Smooth muscle cell (in vitro differentiated cells): Measurements from ENCODE around the gene ALLC. TPM values are rescaled to one million over a fixed set of nuclear protein-coding genes. Genes with fewer than 3 reads are reported as not detected.
"Not testable (repeated sequence)": the region's sequence is repeated elsewhere in the genome, so short reads cannot be mapped to it uniquely, and the experiment has no call there.

Experiments used
- DNase-seq: peaks from one replicate; lab custom pipeline; 2025; ENCODE audit not compliant: unreplicated experiment; lab: John Stamatoyannopoulos, UW
- H2AFZ ChIP-seq: fragments of 200-600 bp; sonication (generic); 2 replicates; pipeline ENCODE4 v1.6.0; 2016; ENCODE audit warnings: antibody characterized with exemption, low read depth, mild to moderate bottlenecking
- H3F3A ChIP-seq: fragments of 200-600 bp; sonication (generic); 2 replicates; pipeline ENCODE4 v1.6.0; 2017; ENCODE audit warnings: antibody characterized with exemption, low read depth
- H3K27ac ChIP-seq: fragments of 200-600 bp; sonication (generic); 2 replicates; pipeline ENCODE4 v1.5.1; 2016; ENCODE audit warnings: low read depth, mild to moderate bottlenecking
- H3K27me3 ChIP-seq: fragments of 200-600 bp; sonication (generic); 2 replicates; pipeline ENCODE4 v1.6.1; 2016; ENCODE audit warnings: low read depth, mild to moderate bottlenecking
- H3K36me3 ChIP-seq: fragments of 200-600 bp; sonication (generic); 2 replicates; pipeline ENCODE4 v1.5.1; 2016; ENCODE audit warnings: low read depth
- H3K4me1 ChIP-seq: fragments of 200-600 bp; sonication (generic); 2 replicates; pipeline ENCODE4 v1.5.1; 2016; ENCODE audit warnings: low read depth
- H3K4me2 ChIP-seq: fragments of 200-600 bp; sonication (generic); 2 replicates; pipeline ENCODE4 v1.6.0; 2016; ENCODE audit warnings: mild to moderate bottlenecking
- H3K4me3 ChIP-seq: fragments of 200-600 bp; sonication (generic); 2 replicates; pipeline ENCODE4 v1.5.1; 2016; ENCODE audit warnings: mild to moderate bottlenecking
- H3K79me2 ChIP-seq: fragments of 200-600 bp; sonication (generic); 2 replicates; pipeline ENCODE4 v1.6.0; 2016; ENCODE audit warnings: low read depth, mild to moderate bottlenecking
- H3K9ac ChIP-seq: fragments of 200-600 bp; sonication (generic); 2 replicates; pipeline ENCODE4 v1.6.0; 2016; ENCODE audit warnings: low read depth
- H3K9me3 ChIP-seq: fragments of 200-600 bp; sonication (generic); replicated peaks from 2 replicates; pipeline ENCODE4 v1.5.1; 2016; ENCODE audit warnings: low read depth
- H4K20me1 ChIP-seq: fragments of 200-600 bp; sonication (generic); 2 replicates; pipeline ENCODE4 v1.6.0; 2016; ENCODE audit warnings: low read depth
- CTCF ChIP-seq: fragments of 200-600 bp; sonication (generic); IDR thresholded peaks from 2 replicates; pipeline ENCODE4 v1.5.1; 2017; ENCODE audit warnings: borderline replicate concordance, mild to moderate bottlenecking, antibody characterized with exemption; ENCODE audit not compliant: insufficient read depth, poor library complexity, severe bottlenecking
- WGBS: methylation state at CpG from one replicate; pipeline ENCODE4 v1.1.7; 2016; ENCODE audit warnings: low lambda C conversion rate; 5-methylcytosine and 5-hydroxymethylcytosine counted together
- polyA plus RNA-seq: library from polyadenylated mRNA; unstranded; fragments of >200 nt; fragmentation: Nextera tagmentation; extraction: Ambion mirVana; gene quantifications from 2 replicates; pipeline ENCODE4 v1.2.1, GENCODE V29; 2016
- total RNA-seq: library from RNA; depleted of rRNA; stranded (reverse); fragments of >200 nt; gene quantifications from 2 replicates; pipeline ENCODE4 v1.2.3, GENCODE V29; 2014

The ALLC gene
- total and polyA plus RNA-seq, 2 experiments from 2014 or later = not detected

GRCh38 chr2:3655871-3656761 lies 1.9 kb upstream of the ALLC start:
- WGBS = 90% methylated on average over 28 of the region's 28 CpGs
- Histone ChIP-seq H3K9ac (no peak overlapping the region), H3K4me3 (no peak overlapping the region), H3K9me3 (no peaks in the 10 kb centered on the region), H3K79me2 (no peaks in the 10 kb centered on the region), H3K27me3 (no peaks in the 10 kb centered on the region), H2AFZ (no peak overlapping the region), H3K4me1 (peaks cover 19% of the 10 kb centered on the region), H3K27ac (no peak overlapping the region), H3F3A (peaks cover 4% of the 10 kb centered on the region), H3K36me3 (no peaks in the 10 kb centered on the region), H3K4me2 (peak overlapping the region; percentile 33), H4K20me1 (no peaks in the 10 kb centered on the region)
- no peak for DNase-seq
- TF ChIP-seq CTCF = no peak

GRCh38 chr2:3656762-3657721 lies 958 bp upstream of the ALLC start:
- H3K27me3 ChIP-seq = no peaks in the 10 kb centered on the region
- H3F3A ChIP-seq = peaks cover 4% of the 10 kb centered on the region
- no peak for TF ChIP-seq CTCF
- no peaks in the 10 kb centered on the region for H3K36me3 ChIP-seq
- DNase-seq = no peak
- no peak overlapping the region for H3K4me3 ChIP-seq
- peak overlapping the region; percentile 17 for H3K27ac ChIP-seq
- peak overlapping the region; percentile 75 for H2AFZ ChIP-seq
- H3K9me3 ChIP-seq = no peaks in the 10 kb centered on the region
- H3K9ac ChIP-seq = no peak overlapping the region
- peaks cover 11% of the 10 kb centered on the region for H3K4me1 ChIP-seq
- 49% methylated on average over 35 of the region's 36 CpGs for WGBS
- H3K4me2 ChIP-seq = peak overlapping the region; percentile 33
- no peaks in the 10 kb centered on the region for H4K20me1 ChIP-seq
- no peaks in the 10 kb centered on the region for H3K79me2 ChIP-seq

GRCh38 chr2:3659447-3660432 lies 1.7 kb downstream of the ALLC start:
- H3K4me2 ChIP-seq = peak overlapping the region; percentile 7
- no peaks in the 10 kb centered on the region for H3K9me3 ChIP-seq
- peak overlapping the region; percentile 79 for H3K27ac ChIP-seq
- DNase-seq = no peak
- peak overlapping the region; percentile 81 for H2AFZ ChIP-seq
- H3K27me3 ChIP-seq = no peaks in the 10 kb centered on the region
- TF ChIP-seq CTCF = no peak
- H3K4me1 ChIP-seq = peaks cover 9% of the 10 kb centered on the region
- 67% methylated on average over 26 of the region's 26 CpGs for WGBS
- peaks cover 4% of the 10 kb centered on the region for H3F3A ChIP-seq
- H4K20me1 ChIP-seq = no peaks in the 10 kb centered on the region
- H3K9ac ChIP-seq = peak overlapping the region; percentile 35
- no peak overlapping the region for H3K4me3 ChIP-seq
- H3K79me2 ChIP-seq = no peaks in the 10 kb centered on the region
- no peaks in the 10 kb centered on the region for H3K36me3 ChIP-seq

GRCh38 chr2:3660640-3661039 lies 2.6 kb downstream of the ALLC start:
- H3K4me1 ChIP-seq, DNase-seq, H4K20me1 ChIP-seq, H3K79me2 ChIP-seq, H2AFZ ChIP-seq, H3F3A ChIP-seq, H3K9ac ChIP-seq, H3K4me2 ChIP-seq, H3K27me3 ChIP-seq, H3K4me3 ChIP-seq, H3K27ac ChIP-seq, H3K9me3 ChIP-seq, H3K36me3 ChIP-seq: not testable (repeated sequence)
- WGBS = 93% methylated on average over 7 of the region's 7 CpGs
